HS-5 (cell line): ENCODE measurements around the gene POLR1A.

Source experiments
- DNase-seq: peaks from one replicate; pipeline ENCODE4 v3.0.0-alpha.2; 2012; ENCODE audit warnings: low read depth

Gene POLR1A

DNA sequence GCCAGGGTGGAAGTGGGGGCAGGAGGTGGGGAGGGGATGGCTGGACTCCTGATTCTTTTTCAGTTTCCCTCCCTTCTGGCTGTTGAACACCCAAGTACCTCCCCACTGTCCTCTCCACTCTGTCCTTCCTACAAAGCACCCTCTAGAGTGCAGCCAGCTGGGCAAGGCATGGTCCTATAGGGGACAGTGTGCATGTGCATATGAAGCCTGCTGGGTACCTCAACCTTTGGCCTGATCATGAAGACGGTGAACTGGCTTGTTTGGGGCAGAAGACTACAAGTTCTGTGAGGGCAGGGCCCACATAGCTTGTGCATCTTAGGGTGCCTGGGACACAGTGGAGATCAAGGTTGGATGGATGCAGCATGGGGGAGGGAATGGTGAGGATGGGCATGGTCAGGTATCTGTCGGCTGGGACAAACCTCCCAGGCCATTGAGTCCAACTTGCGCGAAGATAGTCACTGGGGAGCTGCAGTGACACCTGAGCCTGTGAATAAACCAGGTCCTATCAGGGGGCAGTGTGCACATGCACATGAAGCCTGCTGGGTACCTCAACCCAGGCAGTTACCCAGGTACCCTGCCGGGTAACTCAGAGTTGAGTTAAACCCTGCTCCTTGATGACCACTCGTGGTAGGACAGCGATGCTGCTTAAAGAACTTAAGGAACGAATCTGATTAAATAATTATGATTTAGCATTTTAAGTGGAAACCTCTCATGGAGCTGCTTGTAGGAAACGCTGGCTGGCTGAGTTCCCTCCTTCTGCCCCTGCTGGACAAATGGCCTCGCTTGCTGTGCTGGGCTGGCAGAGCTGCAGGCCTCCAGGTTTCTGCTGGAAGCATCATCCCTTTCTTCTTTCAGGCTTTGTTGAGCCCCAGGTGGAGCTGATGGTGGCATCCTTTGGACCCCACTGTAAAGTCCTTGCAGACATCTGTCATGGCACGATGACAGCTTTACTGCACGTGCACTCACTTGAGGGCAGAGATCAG, 84.0 kb downstream of the POLR1A start:
- DNase-seq, result no peak

DNA sequence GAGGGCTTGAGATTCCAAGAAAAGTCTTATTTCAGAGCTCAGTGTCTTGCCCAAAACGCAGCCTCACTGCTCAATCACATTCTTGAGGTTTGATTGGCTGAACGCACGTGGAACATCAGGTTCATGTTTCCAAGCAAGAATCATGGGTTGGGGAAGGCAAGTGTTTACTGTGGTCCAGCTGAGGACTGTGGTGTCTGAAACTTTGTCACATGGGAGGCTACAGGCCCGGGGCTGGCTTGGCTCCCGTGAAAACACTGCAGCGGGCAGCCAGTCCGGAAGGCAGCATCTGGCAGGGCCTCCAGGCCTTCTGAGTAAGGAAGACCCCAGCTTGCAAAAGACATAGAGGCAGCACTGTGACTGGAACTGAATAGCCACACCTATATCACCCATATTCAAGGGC, 84.7 kb downstream of the POLR1A start:
- no peak for DNase-seq

DNA sequence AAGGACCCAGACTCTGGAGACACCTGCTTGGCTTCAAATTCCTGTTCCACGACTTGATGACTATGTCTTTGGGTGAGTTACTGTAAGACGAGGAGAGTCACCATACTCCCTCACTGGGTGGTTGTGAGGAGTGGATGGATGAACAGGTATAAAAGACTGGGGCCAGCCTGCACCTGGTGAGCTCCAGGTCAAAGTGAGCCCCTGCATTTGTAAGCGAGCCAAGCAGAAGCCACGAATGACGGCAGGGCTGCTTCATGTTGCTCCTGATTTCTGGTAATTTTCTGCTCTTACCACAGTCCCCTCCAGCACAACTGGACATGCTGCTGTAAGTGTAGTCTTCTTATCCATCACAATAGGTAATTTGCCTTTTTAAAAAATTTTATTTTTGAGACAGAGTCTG, 86.6 kb downstream of the POLR1A start:
- DNase-seq, result no peak

DNA sequence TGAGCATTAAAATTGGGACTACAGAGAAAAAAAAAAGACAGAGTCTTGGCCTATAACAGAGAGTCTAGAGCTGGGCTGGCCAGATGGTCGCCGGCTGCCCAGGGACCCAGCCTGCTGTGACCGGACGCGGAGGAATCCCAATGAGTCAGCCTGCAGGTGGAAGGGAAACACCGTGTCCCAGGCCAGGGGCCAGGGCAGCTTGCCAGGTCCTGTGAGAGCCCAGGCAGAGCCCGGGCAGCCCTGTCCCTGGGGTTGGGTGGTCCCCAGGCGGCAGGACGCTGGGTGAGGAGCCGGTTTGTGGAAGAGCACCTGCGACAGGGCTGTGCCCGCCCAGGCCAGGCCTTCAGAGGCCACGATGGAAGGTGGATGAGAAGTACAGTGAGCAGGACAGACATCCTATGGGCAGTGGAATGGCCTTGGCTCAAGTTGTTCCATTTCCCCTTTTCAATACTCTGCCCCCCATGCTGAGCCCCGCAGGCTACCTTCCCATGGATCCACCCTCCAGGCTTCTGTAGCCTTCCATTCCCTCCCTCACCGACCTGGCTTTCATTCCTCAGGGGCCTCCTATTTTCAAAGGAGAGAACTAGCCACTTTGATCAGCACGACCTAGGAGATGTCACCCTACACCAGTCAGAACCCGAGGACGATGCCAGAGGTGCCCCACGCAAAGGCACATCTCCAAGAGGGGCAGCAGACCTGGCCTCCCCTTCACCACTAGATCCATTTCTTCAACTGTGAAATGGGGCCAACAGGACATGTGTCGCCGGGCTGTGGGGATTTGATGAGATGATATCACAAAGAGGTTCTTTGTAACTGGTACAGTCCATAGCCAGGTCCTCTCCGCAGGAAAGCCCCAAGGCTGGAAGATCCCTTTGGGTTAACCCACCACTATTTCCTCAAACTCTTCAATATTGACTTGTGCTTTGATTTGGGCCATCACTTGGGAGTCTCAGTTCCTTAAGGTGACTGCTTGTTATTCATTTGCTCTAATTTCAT, 87.5 kb downstream of the POLR1A start:
- no peak for DNase-seq

DNA sequence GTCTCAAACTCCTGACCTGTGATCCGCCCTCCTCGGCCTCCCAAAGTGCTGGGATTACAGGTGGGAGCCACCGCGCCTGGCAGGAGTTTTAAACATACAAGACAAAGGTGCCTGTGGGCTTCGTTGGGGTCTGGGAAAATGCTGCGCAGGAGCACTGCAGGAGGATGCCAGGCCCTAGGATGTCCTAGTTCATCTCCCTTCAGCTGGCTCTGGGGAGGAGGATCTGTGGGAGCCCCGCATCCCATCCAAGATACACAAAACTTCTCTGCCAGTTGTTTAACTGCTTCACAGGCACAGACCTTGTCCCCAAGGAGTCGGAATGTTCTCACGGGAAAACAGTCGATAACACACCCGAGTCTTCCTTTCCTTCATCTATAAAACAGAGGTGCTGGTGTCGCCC, 89.1 kb downstream of the POLR1A start:
- DNase-seq, result no peak

DNA sequence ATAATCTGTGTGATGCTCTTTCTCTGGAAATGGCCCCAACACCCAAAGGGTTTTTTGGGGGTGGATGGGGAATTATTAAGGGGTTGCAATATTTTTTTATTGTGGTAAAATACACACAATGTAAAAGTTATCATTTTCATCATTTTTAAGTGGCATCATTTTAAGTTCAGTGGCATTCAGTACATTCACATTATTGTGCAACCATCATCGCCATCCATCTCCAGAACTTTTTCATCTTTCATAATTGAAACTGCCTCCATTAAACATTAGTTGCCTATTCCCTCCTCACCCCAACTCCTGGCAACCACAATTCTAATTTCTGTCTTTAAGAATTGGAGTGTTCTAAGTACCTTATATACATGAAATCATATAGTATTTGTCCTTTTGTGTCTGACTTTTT, 90.0 kb downstream of the POLR1A start:
- no peak for DNase-seq

DNA sequence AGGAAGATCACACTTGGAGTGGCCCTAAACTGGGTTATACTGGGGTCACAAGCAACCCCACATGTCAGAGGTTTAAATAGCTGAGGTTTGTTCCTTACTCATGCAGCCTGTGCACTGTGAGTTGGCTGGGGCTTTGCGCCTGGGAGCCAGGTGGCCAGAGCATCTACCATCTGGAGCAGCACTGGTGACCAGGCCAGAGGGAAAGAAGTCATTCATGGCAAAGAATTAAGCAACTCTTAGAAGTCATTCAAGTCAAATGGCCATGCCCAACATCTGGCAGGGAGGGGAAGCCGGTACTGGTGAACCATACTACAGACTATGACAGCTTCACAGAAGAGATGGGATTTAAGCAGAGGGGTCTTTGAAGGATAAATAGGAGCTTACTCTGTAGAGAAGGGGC, 90.7 kb downstream of the POLR1A start:
- DNase-seq, result no peak

DNA sequence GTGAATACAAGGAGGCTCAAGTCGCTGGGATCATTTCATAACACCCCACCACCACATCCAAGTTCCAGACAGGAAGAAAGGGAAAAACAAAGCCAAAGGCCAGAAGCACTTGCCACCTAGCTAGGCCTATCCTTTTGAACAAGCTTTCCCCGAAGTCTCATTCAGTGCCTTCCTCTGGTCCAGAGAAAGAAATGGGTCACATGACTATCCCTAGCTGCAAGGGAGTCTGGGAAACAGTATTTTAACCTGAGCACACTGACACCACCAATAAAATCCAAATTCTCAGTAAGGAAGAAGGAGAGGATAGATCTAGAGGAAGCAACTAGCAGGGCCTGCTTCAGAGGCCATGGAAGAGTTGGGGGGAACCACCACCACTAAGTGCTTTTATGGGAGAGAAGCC, 91.2 kb downstream of the POLR1A start:
- no peak for DNase-seq

DNA sequence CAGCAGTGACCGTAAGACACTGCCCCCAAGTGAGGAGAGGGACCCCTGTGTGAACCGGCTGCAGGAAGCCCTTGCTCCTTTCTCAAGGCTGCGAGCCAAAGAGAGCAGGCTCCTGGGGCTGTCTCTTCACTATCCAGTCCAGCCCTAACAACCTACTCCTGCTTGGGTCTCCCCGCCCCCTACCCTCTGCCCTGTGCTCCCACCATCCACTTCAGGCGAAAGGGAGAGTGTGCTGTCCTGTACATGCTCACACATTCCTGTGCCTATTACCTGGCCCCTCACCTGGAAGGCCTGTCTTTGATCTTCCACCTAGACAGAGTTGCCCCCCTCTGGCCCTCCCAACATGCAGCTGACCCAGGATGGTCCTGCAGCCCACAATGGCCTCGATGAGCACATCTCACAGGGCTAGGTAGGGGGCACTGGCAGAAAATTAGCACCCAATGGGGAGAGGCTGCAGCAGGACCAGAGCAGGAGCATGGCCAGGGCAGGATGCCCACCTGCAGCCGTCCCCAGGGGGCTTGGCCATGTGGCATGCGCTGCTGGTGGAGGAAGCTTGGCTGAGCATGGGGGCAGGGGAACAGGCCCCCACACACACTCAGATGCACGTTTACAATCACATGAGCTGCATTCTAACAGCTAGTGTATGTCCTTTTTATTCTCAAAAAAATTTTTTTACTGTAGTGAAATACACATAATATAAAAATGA, 93.5 kb downstream of the POLR1A start:
- no peak for DNase-seq

DNA sequence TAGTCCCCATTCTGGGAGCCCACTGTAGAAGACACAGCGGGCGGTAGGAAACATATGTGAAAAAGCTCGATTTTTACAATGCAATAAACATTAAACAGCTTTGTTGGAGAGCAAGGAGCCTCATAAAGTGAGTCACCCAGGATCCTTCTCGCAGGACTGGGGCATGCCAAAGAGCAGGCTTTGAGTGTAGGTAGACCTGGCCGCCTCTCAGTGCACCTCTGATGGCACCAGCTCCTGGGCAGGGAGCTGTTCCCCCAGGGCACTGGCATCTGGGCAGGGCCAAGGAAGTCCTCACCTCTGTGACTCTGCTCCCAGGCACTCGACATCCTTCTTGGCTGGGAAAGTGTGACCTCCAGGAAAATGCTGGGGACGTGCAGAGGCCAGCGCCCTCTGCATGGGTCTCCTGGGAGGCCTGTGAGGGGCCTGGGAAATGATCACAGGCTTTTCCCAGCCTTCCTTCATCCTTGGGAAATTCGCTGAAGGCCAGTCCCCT, 94.2 kb downstream of the POLR1A start:
- DNase-seq, result no peak

DNA sequence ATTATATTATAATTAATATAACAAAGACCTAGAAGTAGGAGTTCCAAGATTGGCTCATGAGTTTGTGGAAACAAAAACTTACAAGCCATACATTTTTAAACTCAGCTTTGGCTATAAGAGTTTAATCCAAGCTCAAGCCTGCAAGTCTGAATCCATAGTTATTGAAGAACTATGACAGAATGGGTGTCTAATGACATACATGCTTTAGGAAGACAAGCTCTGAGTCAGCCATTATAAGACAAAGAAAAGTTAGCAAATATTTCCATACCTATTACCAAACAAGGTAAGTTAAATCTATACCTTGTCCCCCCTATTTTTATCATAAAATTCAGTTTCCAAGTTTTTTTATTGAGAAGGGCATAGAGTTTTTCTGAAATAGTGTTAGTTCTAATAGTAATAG, 95.6 kb downstream of the POLR1A start:
- no peak for DNase-seq

DNA sequence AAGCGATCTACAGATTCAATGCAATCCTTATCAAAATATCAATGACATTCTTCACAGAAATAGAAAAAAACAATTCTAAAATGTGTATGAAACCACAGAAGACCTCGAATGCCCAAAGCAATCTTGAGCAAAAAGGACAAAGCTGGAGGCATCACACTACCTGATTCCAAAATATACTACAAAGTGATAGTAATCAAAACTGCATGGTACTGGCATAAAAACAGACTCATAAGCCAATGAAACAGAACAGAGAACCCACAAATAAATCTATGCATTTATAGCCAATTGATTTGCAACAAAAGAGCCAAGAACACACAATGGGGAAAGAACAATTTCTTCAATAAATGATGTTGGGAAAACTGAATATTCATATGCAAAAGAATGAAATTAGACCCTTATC, 99.2 kb downstream of the POLR1A start:
- DNase-seq, result no peak

DNA sequence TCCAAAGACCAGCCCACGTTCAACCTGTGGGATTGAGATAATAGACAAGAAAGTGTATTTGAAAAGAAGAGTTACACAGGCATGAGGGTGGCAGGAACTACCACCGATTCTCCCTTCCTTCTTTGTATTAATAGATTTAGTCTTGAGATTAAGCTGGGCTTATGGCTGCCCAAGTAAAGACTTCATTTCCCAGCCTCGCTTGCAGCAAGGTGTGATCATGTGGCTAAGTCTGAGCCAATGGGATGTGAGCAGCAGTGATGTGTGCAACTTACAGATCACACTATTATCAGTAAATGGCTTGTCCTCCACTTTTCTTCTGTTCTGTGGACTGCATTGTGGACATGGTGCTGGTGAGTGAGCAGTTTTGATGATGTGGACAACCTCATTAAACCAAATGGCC, 101.7 kb downstream of the POLR1A start:
- no peak for DNase-seq

DNA sequence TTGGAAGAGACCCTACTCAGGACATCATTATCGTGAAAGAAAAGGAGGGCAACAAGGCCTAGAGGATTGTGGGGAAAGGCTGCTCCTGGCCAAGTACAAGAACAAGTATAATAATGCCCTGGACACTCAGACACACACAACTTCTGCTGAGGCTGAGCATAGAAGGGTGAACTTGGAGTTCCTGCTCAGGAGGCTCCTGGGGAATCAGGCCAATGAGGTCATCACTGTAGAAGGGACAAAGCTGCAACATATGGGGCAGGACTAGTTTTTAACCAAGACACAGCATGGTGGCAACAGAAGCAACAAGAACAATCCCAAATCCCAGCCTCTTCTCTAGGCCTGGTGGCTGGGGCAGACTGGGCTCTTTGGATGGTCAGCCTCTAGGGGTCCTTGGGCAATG, 102.6 kb downstream of the POLR1A start:
- DNase-seq, result no peak

DNA sequence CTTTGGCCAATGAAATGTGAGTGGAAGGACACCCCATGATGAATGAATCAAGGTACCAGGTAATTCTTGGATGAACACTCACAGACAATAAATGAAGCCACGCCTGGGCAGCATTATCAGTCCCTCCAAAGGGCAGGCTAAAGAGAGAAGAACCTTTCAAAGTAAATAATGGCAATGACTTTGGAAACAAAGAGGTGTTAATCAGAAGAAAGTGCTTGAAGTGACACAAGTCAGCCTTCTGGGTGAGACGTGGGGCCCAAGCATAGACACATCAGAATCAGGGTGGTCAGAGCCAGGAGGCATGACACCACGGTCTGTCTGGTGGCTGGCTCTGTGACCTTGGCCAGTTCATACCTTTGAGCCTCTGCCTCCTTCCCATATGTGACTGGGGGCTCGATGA, 103.3 kb downstream of the POLR1A start:
- no peak for DNase-seq

DNA sequence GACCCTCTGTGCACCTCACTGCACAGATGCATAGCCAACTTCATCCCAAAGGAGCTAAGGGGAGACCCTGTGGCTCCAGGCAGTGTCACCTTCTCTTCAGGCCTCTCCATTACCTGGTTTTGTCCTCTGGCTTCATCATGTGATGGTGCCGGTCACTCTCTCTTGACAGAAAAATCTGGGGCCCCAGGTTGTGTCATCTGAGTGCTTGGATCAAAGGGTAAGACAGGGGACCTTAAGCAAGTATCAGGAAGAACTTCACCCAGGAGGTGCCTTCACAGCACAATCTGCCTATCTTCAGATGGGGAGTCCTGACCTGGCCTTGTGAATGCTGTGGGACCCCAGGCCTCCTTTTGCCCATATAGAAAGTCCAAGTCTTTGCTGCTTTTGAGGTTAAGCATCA, 104.4 kb downstream of the POLR1A start:
- no peak for DNase-seq

DNA sequence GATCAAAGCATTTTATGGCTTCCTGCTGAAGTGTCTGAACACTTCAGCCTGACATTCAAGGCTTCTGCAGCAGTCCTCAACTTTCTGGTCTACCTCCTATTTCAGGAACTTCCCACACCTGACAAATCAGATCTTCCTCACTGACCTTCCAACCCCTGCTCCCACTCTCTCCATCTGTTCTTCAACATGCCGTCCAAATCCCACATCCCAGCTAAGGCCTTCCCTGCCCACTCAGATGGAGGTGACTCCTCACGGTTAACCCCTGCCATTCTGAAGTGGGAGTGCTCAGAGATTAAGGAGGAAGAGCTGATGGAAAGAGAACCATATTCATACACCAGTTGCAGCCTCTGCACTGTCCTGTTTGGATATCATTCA, 104.8 kb downstream of the POLR1A start:
- DNase-seq, result no peak

DNA sequence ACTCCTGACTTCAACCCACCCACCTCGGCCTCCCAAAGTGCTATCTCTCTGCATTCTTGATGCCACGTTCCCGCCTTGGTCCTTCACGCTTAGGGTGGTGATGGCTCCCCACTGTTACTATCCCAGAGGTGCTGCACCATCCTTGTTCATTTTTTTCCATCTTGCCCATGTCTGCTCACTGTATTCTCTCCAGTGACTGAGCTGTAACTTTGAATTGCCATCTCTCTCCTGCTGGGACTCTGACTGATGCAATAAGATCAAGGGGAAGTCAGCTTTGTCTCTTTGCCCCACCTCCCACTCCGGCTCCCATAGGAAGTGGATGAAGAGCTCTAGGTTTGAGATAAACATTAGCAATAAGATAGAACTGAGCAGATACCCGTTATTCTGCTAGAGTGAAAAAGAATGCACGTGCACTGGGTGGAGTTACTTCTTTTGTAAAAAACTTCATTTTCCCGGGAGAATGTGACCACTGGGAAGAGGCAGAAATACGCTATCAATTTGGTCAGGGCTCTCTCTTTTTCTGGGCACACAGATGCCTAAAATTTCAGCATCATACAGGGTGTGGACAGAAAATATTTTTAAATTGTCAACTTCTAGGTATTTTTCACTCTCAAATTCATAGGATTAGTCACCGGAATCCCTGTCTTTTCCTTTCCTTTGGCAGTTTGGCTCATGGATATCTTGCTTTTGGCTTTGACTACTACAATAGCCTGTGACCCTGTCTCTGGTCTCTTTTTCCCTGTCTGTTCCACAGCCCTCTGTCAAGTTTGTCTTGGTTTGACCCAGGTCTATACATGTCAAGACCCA, 105.4 kb downstream of the POLR1A start:
- no peak for DNase-seq

DNA sequence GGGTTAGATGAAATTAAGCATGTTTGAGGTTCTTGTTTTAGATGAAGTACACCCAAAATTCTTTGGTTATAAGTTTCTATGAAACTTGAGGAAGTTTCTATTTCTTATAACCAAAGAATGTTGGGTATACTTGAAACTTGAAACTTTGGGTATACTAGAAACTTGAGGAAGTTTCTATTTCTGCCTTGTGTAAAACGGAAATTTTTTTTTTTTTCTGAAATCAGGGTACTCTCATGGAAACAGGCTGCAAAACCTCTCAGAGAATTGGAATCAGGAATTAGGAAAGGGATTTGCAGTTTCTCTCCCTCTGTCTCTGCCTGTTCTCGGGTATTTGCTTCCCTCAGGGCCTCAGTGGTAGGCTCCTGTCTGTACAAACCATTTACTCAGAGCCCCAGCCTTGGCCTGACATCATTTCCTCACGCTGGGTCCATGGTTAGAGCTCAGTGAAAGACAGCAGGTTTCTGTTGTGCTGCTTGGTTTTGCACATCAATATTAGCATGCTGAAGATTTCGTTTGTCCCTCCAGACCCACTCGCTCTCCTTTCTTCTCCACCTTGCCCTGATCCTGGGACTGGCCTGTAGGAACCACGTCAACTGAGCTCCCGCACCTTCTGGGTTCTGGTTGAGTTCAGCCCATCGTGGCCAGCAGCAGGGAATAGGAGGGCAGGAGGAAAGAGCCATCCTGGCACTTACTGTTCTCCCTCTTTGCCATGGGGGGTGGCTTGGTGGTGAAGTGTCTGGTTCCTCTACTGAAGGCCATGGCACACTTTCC, 106.4 kb downstream of the POLR1A start:
- DNase-seq, result no peak
